CD4-positive, alpha-beta T cell (primary cell): ENCODE results near the gene ZNF718. TPM values are rescaled to one million over a fixed set of nuclear protein-coding genes. Genes with fewer than 3 reads are reported as not detected.

Experiments used
- ATAC-seq: fragments of 200-7000 bp; cut with Tn5 transposase; one replicate; pipeline ENCODE4 v1.10.0; 2022; ENCODE audit warnings: mild to moderate bottlenecking; ENCODE audit not compliant: poor library complexity
- CTCF ChIA-PET: fragments of 350-600 bp; sonication (Branson Sonifier 250); formaldehyde crosslinking; loops from one replicate; lab custom pipeline; 2021; ENCODE audit warnings: antibody characterized with exemption, inconsistent platforms; lab: Charles Lee
- POLR2A ChIA-PET: fragments of 350-600 bp; sonication (Branson Sonifier 250); formaldehyde crosslinking; loops from one replicate; lab custom pipeline; 2021; ENCODE audit warnings: antibody characterized with exemption, inconsistent platforms; lab: Charles Lee
- DNase-seq, 14 experiments: peaks; one replicate each; pipeline ENCODE4 v3.0.0-alpha.2; 2013 to 2020; ENCODE audit warnings: mixed read lengths in 2 of 14
- H3K27ac ChIP-seq, 2 donors: one replicate each; pipeline versions ENCODE4 v1.5.1 to v1.7.0; 2013; ENCODE audit warnings: low read length in 2 of 2, low read depth in 1 of 2, mild to moderate bottlenecking in 1 of 2
- H3K27me3 ChIP-seq, 2 experiments: 1 replicate in 1 of 2; 2 replicates in 1 of 2; pipeline versions ENCODE4 v1.6.1 to v1.7.0; 2013; ENCODE audit warnings: low read length in 2 of 2, control low read depth in 1 of 2, mild to moderate bottlenecking in 1 of 2, moderate library complexity in 1 of 2; ENCODE audit not compliant: insufficient read depth in 2 of 2, control insufficient read depth in 1 of 2
- H3K36me3 ChIP-seq: one replicate; pipeline ENCODE4 v1.6.1; 2013; ENCODE audit warnings: low read length, control low read depth; ENCODE audit not compliant: insufficient read depth
- H3K4me1 ChIP-seq: one replicate; pipeline ENCODE4 v1.6.1; 2013; ENCODE audit warnings: low read length, control low read depth; ENCODE audit not compliant: insufficient read depth
- H3K4me3 ChIP-seq: one replicate; pipeline ENCODE4 v1.5.1; 2013; ENCODE audit warnings: mild to moderate bottlenecking, low read length, moderate library complexity
- H3K9me3 ChIP-seq, 2 experiments: 1 replicate in 1 of 2; 2 replicates in 1 of 2; pipeline versions ENCODE4 v1.6.1 to v1.7.0; 2013; ENCODE audit warnings: low read length in 2 of 2, mild to moderate bottlenecking in 2 of 2, control low read depth in 1 of 2, moderate library complexity in 1 of 2; ENCODE audit not compliant: control insufficient read depth in 1 of 2, insufficient read depth in 1 of 2
- H3K27ac Mint-ChIP-seq: one replicate; pipeline ENCODE4 v1.8.0; 2020; ENCODE audit warnings: mixed read lengths
- H3K27me3 Mint-ChIP-seq: one replicate; pipeline ENCODE4 v1.8.0; 2021; ENCODE audit warnings: mixed read lengths
- H3K36me3 Mint-ChIP-seq: one replicate; pipeline ENCODE4 v1.8.0; 2021; ENCODE audit warnings: low read depth, mixed read lengths
- H3K4me1 Mint-ChIP-seq: one replicate; pipeline ENCODE4 v1.8.0; 2021; ENCODE audit warnings: low read depth, mixed read lengths
- H3K4me3 Mint-ChIP-seq: one replicate; pipeline ENCODE4 v1.8.0; 2020; ENCODE audit warnings: mild to moderate bottlenecking, mixed read lengths
- H3K9me3 Mint-ChIP-seq: one replicate; pipeline ENCODE4 v1.8.0; 2020; ENCODE audit warnings: mixed read lengths
- intact Hi-C, 2 experiments: fragments of 100-400 bp; cut with DNase I in 1 of 2; cut with micrococcal nuclease in 1 of 2; formaldehyde crosslinking; loops; one replicate each; pipeline versions ENCODE4 v1.15.1 to v1.9.0; 2023 to 2025; cut with DNase I, micrococcal nuclease
- total RNA-seq, 174 experiments: library from RNA in 2 of 174; stranded (reverse) in 2 of 174; gene quantifications; one replicate each; pipeline ENCODE4 v1.2.3 and lab custom pipeline; 2021 to 2026
- TF ChIP-seq, protein P1 (sequence below): fragments of 200-600 bp; IDR thresholded peaks from one replicate; pipeline ENCODE4 v1.8.0; 2022; ENCODE audit warnings: antibody characterized with exemption, mild to moderate bottlenecking

The ZNF718 gene
- total RNA-seq, 2 experiments from 2014 or later: 6.3 to 7.4 TPM

DNA sequence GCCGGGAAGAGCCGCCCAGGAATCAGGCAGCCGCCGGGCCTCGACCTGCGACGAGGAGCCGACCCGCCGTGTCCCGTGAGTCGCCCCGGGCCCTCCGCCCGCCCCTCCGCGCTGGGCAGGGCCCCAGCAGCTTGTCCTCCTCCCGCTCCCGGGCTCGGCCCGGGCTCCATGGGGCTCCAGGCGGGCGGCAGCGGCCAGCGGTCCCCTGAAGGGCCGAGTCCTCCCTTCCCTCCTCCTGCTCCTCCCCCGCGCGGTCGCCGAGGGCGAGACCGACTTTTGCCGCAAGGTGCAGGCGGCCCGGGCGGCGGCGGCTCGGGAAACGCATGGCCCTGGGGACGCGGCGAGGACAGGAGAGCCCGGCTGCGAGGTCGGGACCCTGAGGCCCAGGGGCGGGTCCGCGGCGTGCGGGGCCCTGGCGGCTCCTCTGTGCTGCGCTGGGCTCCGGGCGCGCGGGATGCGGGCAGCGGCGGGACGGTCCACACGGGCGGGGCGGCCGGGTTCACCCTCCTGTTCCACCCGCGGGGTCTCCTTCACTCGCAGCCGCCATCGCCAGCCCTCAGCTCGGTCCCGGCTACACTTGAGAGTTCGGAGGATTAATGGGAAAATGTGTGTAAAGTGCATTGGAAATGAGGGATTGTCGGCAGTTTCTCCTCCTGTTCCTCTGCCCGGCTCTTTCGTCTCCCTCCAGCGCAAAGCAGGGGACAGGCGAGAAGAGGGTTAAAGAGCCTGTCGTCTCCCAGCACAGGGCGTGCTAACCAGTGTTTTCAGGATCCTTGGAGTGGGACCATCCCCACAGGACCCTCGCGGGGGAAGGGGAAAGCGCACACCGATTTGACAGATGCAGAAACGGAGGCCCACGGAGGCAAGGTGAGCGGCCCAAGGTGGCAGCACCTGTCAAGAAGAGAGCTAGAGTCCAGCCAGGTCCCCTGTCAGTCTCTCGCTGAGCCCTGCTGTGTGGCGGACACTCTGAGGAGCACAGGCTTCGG is 16.6 kb upstream of the ZNF718 start:
- DNase-seq (no peak), ATAC-seq (no peak)
- H3K4me1 ChIP-seq: no peaks in the 10 kb centered on the region
- H3K4me1 Mint-ChIP-seq: no peaks in the 10 kb centered on the region
- TF ChIP-seq, protein P1, sequence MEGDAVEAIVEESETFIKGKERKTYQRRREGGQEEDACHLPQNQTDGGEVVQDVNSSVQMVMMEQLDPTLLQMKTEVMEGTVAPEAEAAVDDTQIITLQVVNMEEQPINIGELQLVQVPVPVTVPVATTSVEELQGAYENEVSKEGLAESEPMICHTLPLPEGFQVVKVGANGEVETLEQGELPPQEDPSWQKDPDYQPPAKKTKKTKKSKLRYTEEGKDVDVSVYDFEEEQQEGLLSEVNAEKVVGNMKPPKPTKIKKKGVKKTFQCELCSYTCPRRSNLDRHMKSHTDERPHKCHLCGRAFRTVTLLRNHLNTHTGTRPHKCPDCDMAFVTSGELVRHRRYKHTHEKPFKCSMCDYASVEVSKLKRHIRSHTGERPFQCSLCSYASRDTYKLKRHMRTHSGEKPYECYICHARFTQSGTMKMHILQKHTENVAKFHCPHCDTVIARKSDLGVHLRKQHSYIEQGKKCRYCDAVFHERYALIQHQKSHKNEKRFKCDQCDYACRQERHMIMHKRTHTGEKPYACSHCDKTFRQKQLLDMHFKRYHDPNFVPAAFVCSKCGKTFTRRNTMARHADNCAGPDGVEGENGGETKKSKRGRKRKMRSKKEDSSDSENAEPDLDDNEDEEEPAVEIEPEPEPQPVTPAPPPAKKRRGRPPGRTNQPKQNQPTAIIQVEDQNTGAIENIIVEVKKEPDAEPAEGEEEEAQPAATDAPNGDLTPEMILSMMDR: no peak
- H3K9me3 Mint-ChIP-seq: peaks cover 42% of the 10 kb centered on the region
- H3K4me3 ChIP-seq: no peak overlapping the region
- H3K27me3 ChIP-seq: peaks cover 42 to 47% of the 10 kb centered on the region in 2 experiments
- peaks cover 51 to 57% of the 10 kb centered on the region in 2 experiments for H3K9me3 ChIP-seq
- no peak overlapping the region for H3K4me3 Mint-ChIP-seq
- peaks cover 76% of the 10 kb centered on the region for H3K27me3 Mint-ChIP-seq
- H3K36me3 Mint-ChIP-seq: peaks cover 83% of the 10 kb centered on the region
- no peak overlapping the region for H3K27ac Mint-ChIP-seq
- POLR2A ChIA-PET: no interaction called here
- CTCF ChIA-PET: no interaction called here
- no peaks in the 10 kb centered on the region for H3K36me3 ChIP-seq
- intact Hi-C loops: no loop called here
- H3K27ac ChIP-seq: no peak overlapping the region

DNA sequence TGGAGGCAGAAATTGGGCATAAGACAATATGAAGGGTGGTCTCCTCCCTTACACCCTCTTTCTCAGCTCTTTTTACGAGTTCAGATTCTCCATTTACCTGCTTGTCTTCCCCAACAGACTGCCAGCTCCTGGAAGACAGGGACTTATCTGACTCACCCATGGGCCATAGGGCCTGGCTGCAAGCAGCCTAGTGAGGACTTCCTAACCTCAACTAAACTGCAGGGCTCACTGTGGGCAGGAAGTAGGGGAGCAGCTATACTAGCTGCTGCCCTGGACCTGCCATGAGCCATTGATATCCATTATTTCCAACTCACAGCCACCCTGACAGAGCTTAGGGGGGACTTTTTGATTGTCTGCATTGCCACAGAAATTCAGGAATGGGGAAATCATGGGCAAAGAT is 11.5 kb upstream of the ZNF718 start:
- TF ChIP-seq, protein P1: no peak
- Histone ChIP-seq H3K9me3 (peaks cover 39 to 43% of the 10 kb centered on the region in 2 experiments), H3K27me3 (peaks cover 26 to 30% of the 10 kb centered on the region in 2 experiments), H3K27ac (no peak overlapping the region), H3K36me3 (no peaks in the 10 kb centered on the region), H3K4me1 (no peaks in the 10 kb centered on the region), H3K4me3 (no peak overlapping the region)
- DNase-seq: no peak
- Mint-ChIP-seq H3K9me3 (peaks cover 32% of the 10 kb centered on the region), H3K27me3 (peaks cover 43% of the 10 kb centered on the region), H3K36me3 (peaks cover 60% of the 10 kb centered on the region), H3K27ac (no peak overlapping the region), H3K4me3 (no peak overlapping the region), H3K4me1 (no peaks in the 10 kb centered on the region)
- intact Hi-C loops: no loop called here
- POLR2A ChIA-PET: interaction anchor here (1.3 kb wide), 1 partner anchor 12 kb away, joined by 6 read pairs; the partner anchor contains the start of gene ZNF718
- ATAC-seq: no peak
- CTCF ChIA-PET: no interaction called here

DNA sequence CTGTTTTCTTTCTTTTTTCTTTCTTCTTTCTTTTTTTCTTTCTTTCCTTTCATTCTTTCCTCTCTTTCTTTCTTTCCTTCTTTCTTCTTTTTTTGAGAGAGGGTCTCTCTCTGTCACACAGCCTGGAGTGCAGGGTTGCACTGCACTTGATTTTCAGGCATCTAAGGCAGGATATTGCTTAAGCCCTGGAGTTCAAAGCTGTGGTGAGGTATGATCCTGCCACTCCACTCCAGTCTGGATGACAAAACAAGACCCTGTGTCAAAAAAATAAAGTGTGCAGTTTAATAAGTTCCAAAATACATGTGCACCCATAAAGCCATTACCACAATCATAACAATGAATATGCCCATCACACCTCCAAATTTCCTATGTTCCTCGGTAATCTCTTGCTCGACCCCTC is 10.6 kb upstream of the ZNF718 start:
- POLR2A ChIA-PET: interaction anchor here (1.3 kb wide), 1 partner anchor 11 kb away, joined by 6 read pairs; the partner anchor contains the start of gene ZNF718
- TF ChIP-seq, protein P1: no peak
- Histone ChIP-seq H3K27me3 (peaks cover 16 to 21% of the 10 kb centered on the region in 2 experiments), H3K27ac (no peak overlapping the region), H3K4me3 (no peak overlapping the region), H3K4me1 (no peaks in the 10 kb centered on the region), H3K36me3 (no peaks in the 10 kb centered on the region), H3K9me3 (peaks cover 34% of the 10 kb centered on the region in 2 experiments)
- H3K36me3 Mint-ChIP-seq: peaks cover 61% of the 10 kb centered on the region
- no peak overlapping the region for H3K4me3 Mint-ChIP-seq
- no peak for DNase-seq
- intact Hi-C loops: no loop called here
- H3K27me3 Mint-ChIP-seq: peaks cover 33% of the 10 kb centered on the region
- CTCF ChIA-PET: no interaction called here
- H3K27ac Mint-ChIP-seq: no peak overlapping the region
- no peak for ATAC-seq
- H3K9me3 Mint-ChIP-seq: peaks cover 24% of the 10 kb centered on the region
- no peaks in the 10 kb centered on the region for H3K4me1 Mint-ChIP-seq
